ENCODE results near the gene LDHA. TPM values are rescaled to one million over a fixed set of nuclear protein-coding genes. Genes with fewer than 3 reads are reported as not detected.
A peak's percentile ranks its signal among the peaks of the same experiment; 100 is the strongest.

Gene LDHA
- polyA plus RNA-seq, 2 of the 4 experiments (the other 2 are of a cell fraction), result 2,571 to 4,418 TPM

DNA sequence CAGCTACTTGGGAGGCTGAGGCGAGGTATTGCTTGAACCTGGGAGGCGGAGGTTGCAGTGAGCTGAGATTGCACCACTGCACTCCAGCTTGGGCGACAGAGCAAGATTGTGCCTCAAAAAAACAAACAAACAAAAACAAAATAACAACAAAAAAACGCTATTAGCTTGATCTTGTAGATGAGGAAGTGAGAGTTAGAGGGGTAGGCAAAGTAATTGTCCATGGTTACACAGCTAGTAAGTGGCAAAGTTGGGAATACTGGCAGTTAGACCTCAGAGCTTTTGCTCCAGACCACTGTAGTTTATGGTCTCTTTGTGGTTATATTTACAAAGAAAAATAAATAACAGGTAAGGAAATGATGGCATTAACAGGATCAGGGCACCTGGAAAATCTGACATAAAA, 32.9 kb downstream of the LDHA start:
- H3K4me1 ChIP-seq, result no peaks in the 10 kb centered on the region; the same call in 2 of the 3 replicates
- FAIRE-seq (no peak), DNase-seq (ENCODE audit: low read depth in 1 of 2, low spot score in 1 of 2) (no peak), ATAC-seq (no peak)
- CTCF ChIA-PET, result interaction anchor here (0.6 to 1.6 kb wide), 4 partner anchors 13 to 333 kb away, joined by 3 to 4 read pairs (median 3); no protein-coding TSS in a partner anchor
- H3K27ac ChIP-seq, result no peak overlapping the region
- POLR2A ChIA-PET, result interaction anchor here (0.7 kb wide), 1 partner anchor 99 kb away, joined by 5 read pairs; no protein-coding TSS in a partner anchor
- TF ChIP-seq, protein P1, sequence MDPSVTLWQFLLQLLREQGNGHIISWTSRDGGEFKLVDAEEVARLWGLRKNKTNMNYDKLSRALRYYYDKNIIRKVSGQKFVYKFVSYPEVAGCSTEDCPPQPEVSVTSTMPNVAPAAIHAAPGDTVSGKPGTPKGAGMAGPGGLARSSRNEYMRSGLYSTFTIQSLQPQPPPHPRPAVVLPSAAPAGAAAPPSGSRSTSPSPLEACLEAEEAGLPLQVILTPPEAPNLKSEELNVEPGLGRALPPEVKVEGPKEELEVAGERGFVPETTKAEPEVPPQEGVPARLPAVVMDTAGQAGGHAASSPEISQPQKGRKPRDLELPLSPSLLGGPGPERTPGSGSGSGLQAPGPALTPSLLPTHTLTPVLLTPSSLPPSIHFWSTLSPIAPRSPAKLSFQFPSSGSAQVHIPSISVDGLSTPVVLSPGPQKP (IDR thresholded peaks at IDR 0.05; ENCODE audit: low read depth, low read length), result no peak
- no peak for TF ChIP-seq HOXB5 (CRISPR knock-in tag; IDR thresholded peaks at IDR 0.05)
- no peak for TF ChIP-seq CEBPB (IDR thresholded peaks at IDR 0.05)
- TF ChIP-seq BHLHE40 (IDR thresholded peaks at IDR 0.05; ENCODE audit: low read depth, low read length), result no peak
- TF ChIP-seq SMC3 (IDR thresholded peaks at IDR 0.05), result no peak
- TF ChIP-seq PBX3 (IDR thresholded peaks at IDR 0.05), result no peak
- TF ChIP-seq JUNB (IDR thresholded peaks at IDR 0.05), result no peak
- TF ChIP-seq, protein P2, sequence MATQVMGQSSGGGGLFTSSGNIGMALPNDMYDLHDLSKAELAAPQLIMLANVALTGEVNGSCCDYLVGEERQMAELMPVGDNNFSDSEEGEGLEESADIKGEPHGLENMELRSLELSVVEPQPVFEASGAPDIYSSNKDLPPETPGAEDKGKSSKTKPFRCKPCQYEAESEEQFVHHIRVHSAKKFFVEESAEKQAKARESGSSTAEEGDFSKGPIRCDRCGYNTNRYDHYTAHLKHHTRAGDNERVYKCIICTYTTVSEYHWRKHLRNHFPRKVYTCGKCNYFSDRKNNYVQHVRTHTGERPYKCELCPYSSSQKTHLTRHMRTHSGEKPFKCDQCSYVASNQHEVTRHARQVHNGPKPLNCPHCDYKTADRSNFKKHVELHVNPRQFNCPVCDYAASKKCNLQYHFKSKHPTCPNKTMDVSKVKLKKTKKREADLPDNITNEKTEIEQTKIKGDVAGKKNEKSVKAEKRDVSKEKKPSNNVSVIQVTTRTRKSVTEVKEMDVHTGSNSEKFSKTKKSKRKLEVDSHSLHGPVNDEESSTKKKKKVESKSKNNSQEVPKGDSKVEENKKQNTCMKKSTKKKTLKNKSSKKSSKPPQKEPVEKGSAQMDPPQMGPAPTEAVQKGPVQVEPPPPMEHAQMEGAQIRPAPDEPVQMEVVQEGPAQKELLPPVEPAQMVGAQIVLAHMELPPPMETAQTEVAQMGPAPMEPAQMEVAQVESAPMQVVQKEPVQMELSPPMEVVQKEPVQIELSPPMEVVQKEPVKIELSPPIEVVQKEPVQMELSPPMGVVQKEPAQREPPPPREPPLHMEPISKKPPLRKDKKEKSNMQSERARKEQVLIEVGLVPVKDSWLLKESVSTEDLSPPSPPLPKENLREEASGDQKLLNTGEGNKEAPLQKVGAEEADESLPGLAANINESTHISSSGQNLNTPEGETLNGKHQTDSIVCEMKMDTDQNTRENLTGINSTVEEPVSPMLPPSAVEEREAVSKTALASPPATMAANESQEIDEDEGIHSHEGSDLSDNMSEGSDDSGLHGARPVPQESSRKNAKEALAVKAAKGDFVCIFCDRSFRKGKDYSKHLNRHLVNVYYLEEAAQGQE (IDR thresholded peaks at IDR 0.05), result no peak
- no peak for TF ChIP-seq KDM1A (IDR thresholded peaks at IDR 0.05; ENCODE audit: low read depth)
- no peak for TF ChIP-seq FOSL2 (IDR thresholded peaks at IDR 0.05)
- TF ChIP-seq FOSL2 (CRISPR knock-in tag; IDR thresholded peaks at IDR 0.05), result no peak
- TF ChIP-seq RFX5 (IDR thresholded peaks at IDR 0.05), result no peak
- no peak for TF ChIP-seq RARB (CRISPR knock-in tag; IDR thresholded peaks at IDR 0.05)
- TF ChIP-seq POLR2A (IDR thresholded peaks at IDR 0.05; ENCODE audit: low read length), result no peak
- TF ChIP-seq, protein P3, sequence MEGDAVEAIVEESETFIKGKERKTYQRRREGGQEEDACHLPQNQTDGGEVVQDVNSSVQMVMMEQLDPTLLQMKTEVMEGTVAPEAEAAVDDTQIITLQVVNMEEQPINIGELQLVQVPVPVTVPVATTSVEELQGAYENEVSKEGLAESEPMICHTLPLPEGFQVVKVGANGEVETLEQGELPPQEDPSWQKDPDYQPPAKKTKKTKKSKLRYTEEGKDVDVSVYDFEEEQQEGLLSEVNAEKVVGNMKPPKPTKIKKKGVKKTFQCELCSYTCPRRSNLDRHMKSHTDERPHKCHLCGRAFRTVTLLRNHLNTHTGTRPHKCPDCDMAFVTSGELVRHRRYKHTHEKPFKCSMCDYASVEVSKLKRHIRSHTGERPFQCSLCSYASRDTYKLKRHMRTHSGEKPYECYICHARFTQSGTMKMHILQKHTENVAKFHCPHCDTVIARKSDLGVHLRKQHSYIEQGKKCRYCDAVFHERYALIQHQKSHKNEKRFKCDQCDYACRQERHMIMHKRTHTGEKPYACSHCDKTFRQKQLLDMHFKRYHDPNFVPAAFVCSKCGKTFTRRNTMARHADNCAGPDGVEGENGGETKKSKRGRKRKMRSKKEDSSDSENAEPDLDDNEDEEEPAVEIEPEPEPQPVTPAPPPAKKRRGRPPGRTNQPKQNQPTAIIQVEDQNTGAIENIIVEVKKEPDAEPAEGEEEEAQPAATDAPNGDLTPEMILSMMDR (IDR thresholded peaks at IDR 0.05), result no peak
- no peak for TF ChIP-seq ATOH8 (CRISPR knock-in tag; IDR thresholded peaks at IDR 0.05; ENCODE audit: low read depth)
- 80% methylated on average over 4 of the region's 4 CpGs for WGBS (ENCODE audit: missing lambda C conversion rate)
- H3K9me3 ChIP-seq, result no peaks in the 10 kb centered on the region
- no peak overlapping the region for H3K4me3 ChIP-seq
- H3K4me2 ChIP-seq, result no peak overlapping the region

- 76% methylated on average over 5 of the region's 5 CpGs for WGBS (ENCODE audit: missing lambda C conversion rate)
- H3K4me3 ChIP-seq, result no peak overlapping the region
- H3K4me1 ChIP-seq, result no peaks in the 10 kb centered on the region; the same call in 2 of the 3 replicates
- no peak overlapping the region for H3K4me2 ChIP-seq
- no peak for DNase-seq (ENCODE audit: low read depth in 1 of 2, low spot score in 1 of 2)
- ChIA-PET CTCF (interaction anchor here (0.6 to 1.2 kb wide), 2 partner anchors 10 to 344 kb away, joined by 3 read pairs; no protein-coding TSS in a partner anchor), POLR2A (interaction anchor here (0.7 kb wide), 1 partner anchor 1697 kb away, joined by 3 read pairs; no protein-coding TSS in a partner anchor)
- no peaks in the 10 kb centered on the region for H3K9me3 ChIP-seq
- no peak for FAIRE-seq
- H3K27ac ChIP-seq, result no peak overlapping the region
- peak; percentile 38; the same call in 1 of the 2 replicates for TF ChIP-seq NFE2L2 (conservative IDR thresholded peaks at IDR 0.05; ENCODE audit: low read length)
- TF ChIP-seq SREBF2 (IDR thresholded peaks at IDR 0.05), result no peak
- TF ChIP-seq NPAS2 (CRISPR knock-in tag; IDR thresholded peaks at IDR 0.05; ENCODE audit: borderline replicate concordance), result no peak
- TF ChIP-seq GATA3 (IDR thresholded peaks at IDR 0.05; ENCODE audit: borderline replicate concordance), result no peak
- no peak for ATAC-seq
Observed at GRCh38 chr11:18429332-18429731, 35.0 kb downstream of the LDHA start.

Measured in A549 (cell line).